ENCODE results near the gene PRELID3B. TPM values are rescaled to one million over a fixed set of nuclear protein-coding genes. Genes with fewer than 3 reads are reported as not detected.

PRELID3B gene
- total RNA-seq, 1 experiment from 2014 or later = 52.6 TPM

DNA sequence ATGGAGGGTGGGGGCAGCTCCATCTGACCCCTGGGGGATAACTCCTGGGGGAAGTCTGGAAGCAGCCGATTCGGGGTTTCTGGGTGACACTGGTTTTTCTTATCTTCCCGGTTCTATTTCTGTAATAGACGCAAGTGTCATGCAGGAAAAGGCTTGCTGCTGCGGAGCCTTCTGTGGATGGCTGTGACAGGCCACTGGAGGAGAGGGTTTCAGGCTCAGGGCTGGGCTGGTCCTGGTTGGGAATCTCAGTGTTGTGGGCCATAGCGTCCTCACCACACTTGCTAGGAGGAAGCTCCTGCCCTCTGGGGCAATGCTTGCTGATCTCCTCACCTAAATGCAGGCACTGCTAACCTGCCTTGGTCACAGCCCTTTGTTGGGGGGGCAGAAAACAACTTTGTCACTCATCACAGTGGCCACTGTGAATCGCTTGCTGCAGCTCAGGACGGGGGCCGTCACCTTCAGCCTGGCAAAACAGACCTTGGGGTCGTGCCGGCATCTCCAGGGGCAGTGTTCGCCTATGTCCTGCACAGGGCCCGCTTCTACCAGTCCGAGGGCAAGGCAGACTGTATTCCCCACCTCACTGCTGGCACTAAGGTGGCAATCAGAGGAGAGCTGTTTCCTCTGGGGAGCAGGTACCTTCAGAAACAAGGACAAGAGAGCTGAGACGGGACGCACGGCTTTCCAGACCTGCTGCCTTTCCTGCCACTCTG is 27.8 kb downstream of the PRELID3B start:
- Histone ChIP-seq H2BK12ac (ENCODE audit: insufficient read length, low read depth, low read length) (no peak overlapping the region), H3K4me2 (ENCODE audit: insufficient read depth, insufficient read length, low read length) (no peak overlapping the region), H3K14ac (ENCODE audit: insufficient read depth, low read length) (no peak overlapping the region), H4K8ac (replicated peaks; ENCODE audit: insufficient read length, low read depth, low read length) (no peak overlapping the region), H3K79me2 (ENCODE audit: insufficient read depth, low read length) (no peaks in the 10 kb centered on the region), H3K23me2 (ENCODE audit: insufficient read length, low read depth, low read length, poor library complexity, severe bottlenecking) (no peaks in the 10 kb centered on the region), H3K23ac (ENCODE audit: insufficient read length, low read depth, low read length) (no peak overlapping the region), H4K5ac (ENCODE audit: insufficient read length, low read depth, low read length) (no peak overlapping the region), H2BK20ac (ENCODE audit: low read depth, low read length, poor library complexity, severe bottlenecking) (no peak overlapping the region), H3K56ac (ENCODE audit: insufficient read length, low read depth, low read length) (no peak overlapping the region), H2AK5ac (ENCODE audit: insufficient read length, low read length) (no peak overlapping the region), H3K9me3 (ENCODE audit: control insufficient read depth, low read depth, low read length) (no peaks in the 10 kb centered on the region), H3K18ac (ENCODE audit: insufficient read length, low read depth, low read length) (no peak overlapping the region), H3K79me1 (ENCODE audit: insufficient read depth, low read depth, low read length, poor library complexity, severe bottlenecking) (no peaks in the 10 kb centered on the region), H2BK120ac (ENCODE audit: low read depth, low read length, poor library complexity, severe bottlenecking) (no peak overlapping the region), H4K91ac (ENCODE audit: insufficient read length, low read depth, low read length) (no peak overlapping the region), H2AFZ (ENCODE audit: low read length) (no peak overlapping the region), H3K4me1 (ENCODE audit: insufficient read depth, low read length) (peaks cover 7% of the 10 kb centered on the region; the same call in 1 of the 2 replicates), H3K27me3 (ENCODE audit: insufficient read depth, low read length) (no peaks in the 10 kb centered on the region), H3T11ph (ENCODE audit: low read length) (no peak overlapping the region), H3K4ac (ENCODE audit: low read depth, low read length) (no peak overlapping the region), H2BK15ac (ENCODE audit: low read depth, low read length) (no peak overlapping the region), H3K9ac (ENCODE audit: extremely low read depth, insufficient read length, low read length) (no peak overlapping the region), H4K20me1 (ENCODE audit: control insufficient read depth, insufficient read depth, insufficient read length) (no peaks in the 10 kb centered on the region), H3K27ac (ENCODE audit: insufficient read length, low read depth, low read length) (no peak overlapping the region), H2BK5ac (ENCODE audit: insufficient read length, low read length) (no peak overlapping the region)
- TF ChIP-seq, protein P1, sequence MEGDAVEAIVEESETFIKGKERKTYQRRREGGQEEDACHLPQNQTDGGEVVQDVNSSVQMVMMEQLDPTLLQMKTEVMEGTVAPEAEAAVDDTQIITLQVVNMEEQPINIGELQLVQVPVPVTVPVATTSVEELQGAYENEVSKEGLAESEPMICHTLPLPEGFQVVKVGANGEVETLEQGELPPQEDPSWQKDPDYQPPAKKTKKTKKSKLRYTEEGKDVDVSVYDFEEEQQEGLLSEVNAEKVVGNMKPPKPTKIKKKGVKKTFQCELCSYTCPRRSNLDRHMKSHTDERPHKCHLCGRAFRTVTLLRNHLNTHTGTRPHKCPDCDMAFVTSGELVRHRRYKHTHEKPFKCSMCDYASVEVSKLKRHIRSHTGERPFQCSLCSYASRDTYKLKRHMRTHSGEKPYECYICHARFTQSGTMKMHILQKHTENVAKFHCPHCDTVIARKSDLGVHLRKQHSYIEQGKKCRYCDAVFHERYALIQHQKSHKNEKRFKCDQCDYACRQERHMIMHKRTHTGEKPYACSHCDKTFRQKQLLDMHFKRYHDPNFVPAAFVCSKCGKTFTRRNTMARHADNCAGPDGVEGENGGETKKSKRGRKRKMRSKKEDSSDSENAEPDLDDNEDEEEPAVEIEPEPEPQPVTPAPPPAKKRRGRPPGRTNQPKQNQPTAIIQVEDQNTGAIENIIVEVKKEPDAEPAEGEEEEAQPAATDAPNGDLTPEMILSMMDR (conservative IDR thresholded peaks at IDR 0.05) = no peak
- no peak overlapping the region for H3K27ac Mint-ChIP-seq
- no peaks in the 10 kb centered on the region; a peak in 1 of 7 replicates for H3K36me3 Mint-ChIP-seq (ENCODE audit: insufficient read depth in 1 of 3, low read depth in 3 of 3)
- H3K4me3 Mint-ChIP-seq = no peak overlapping the region
- no CpG with 5 or more reads among the region's 17 CpGs for WGBS (ENCODE audit: extremely low coverage, insufficient read length, low lambda C conversion rate)
- no peaks in the 10 kb centered on the region for H3K9me3 Mint-ChIP-seq
- peaks cover 30% of the 10 kb centered on the region for H3K27me3 Mint-ChIP-seq (ENCODE audit: low read depth)
- H3K4me1 Mint-ChIP-seq = peaks cover 16 to 22% of the 10 kb centered on the region in 2 experiments; a peak in 3 of 4 replicates
- no peak for DNase-seq
